Thyroid gland (tissue), 4 donors: ENCODE measurements around the gene HEATR3. TPM values are rescaled to one million over a fixed set of nuclear protein-coding genes. Genes with fewer than 3 reads are reported as not detected.

ENCODE experiments used
- DNase-seq, 2 donors: peaks; one replicate each; pipeline ENCODE4 v3.0.0-alpha.2; 2019
- H3K27ac ChIP-seq, 3 donors: fragments of 200-600 bp; sonication (generic); 1 replicate in 2 of 3; 2 replicates in 1 of 3; pipeline ENCODE4 v1.5.1; 2016 to 2019; ENCODE audit warnings: mild to moderate bottlenecking in 1 of 3, moderate library complexity in 1 of 3
- H3K27me3 ChIP-seq: fragments of 200-600 bp; sonication (generic); one replicate; pipeline ENCODE4 v1.5.1; 2019
- H3K36me3 ChIP-seq, 2 donors: fragments of 200-600 bp; sonication (generic); one replicate each; pipeline ENCODE4 v1.5.1; 2016 to 2019
- H3K4me1 ChIP-seq, 2 donors: fragments of 200-600 bp; sonication (generic); one replicate each; pipeline ENCODE4 v1.5.1; 2017 to 2019
- H3K4me3 ChIP-seq, 3 donors: fragments of 200-600 bp; sonication (generic); replicated peaks in 1 of 3; 1 replicate in 2 of 3; 2 replicates in 1 of 3; pipeline ENCODE4 v1.5.1; 2016; ENCODE audit warnings: mild to moderate bottlenecking in 1 of 3
- H3K9me3 ChIP-seq: fragments of 200-600 bp; sonication (generic); one replicate; pipeline ENCODE4 v1.5.1; 2017
- CTCF ChIP-seq, 6 experiments: fragments of 200-600 bp in 3 of 6; fragments of 450-650 bp in 3 of 6; sonication (generic) in 3 of 6; IDR thresholded peaks; one replicate each; pipeline ENCODE4 v1.5.1; 2016 to 2019; ENCODE audit warnings: antibody characterized with exemption in 6 of 6, mild to moderate bottlenecking in 2 of 6, inconsistent platforms in 1 of 6, moderate library complexity in 1 of 6
- POLR2A ChIP-seq, 2 donors: fragments of 450-650 bp; IDR thresholded peaks; one replicate each; pipeline ENCODE4 v1.6.1; 2017; ENCODE audit warnings: antibody characterized with exemption in 2 of 2, mild to moderate bottlenecking in 2 of 2, moderate library complexity in 1 of 2
- WGBS, 2 donors: methylation state at CpG; one replicate each; pipeline ENCODE4 v1.1.5; 2017; 5-methylcytosine and 5-hydroxymethylcytosine counted together
- intact Hi-C: fragments of 100-400 bp; cut with DNase I; formaldehyde crosslinking; loops from one replicate; pipeline ENCODE4 v1.15.1; 2023
- total RNA-seq, 4 donors: library from RNA; depleted of rRNA; stranded (reverse); fragments of >200 nt; gene quantifications; one replicate each; pipeline ENCODE4 v1.2.3, GENCODE V29; 2016

The HEATR3 gene
- total RNA-seq, 4 donors from 2014 or later: 12.6 to 24.1 (median 17.9) TPM

DNA sequence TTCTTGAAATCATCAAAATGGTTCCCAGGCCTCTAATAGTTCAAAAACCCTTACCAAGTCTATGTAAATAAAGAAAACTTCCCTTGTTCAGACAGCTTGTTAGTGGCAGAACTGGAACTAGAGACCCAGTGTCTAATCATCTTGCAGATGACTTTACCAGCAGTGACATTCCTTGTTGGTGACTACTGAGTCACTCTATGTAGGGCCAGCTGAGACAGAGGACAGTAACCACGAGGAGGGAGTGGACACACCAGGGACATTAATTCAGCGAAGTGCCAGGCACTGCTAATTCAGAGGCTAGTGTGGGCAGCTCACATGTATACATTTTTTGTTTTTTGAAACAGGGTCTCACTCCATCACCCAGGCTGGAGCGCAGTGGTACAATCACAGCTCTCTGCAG lies 6.1 kb upstream of the HEATR3 start:
- 84 to 94% methylated on average over 3 of the region's 3 CpGs for WGBS, 2 donors
- Histone ChIP-seq H3K9me3 (no peaks in the 10 kb centered on the region), H3K27ac (no peak overlapping the region), H3K36me3 (no peaks in the 10 kb centered on the region), H3K27me3 (no peaks in the 10 kb centered on the region), H3K4me3 (no peak overlapping the region), H3K4me1 (no peaks in the 10 kb centered on the region)
- intact Hi-C loops: loop anchor here (10.0 kb wide), 1 partner anchor 95 kb away; the partner anchor contains the start of gene TENT4B
- DNase-seq: no peak
- no peak for TF ChIP-seq POLR2A (IDR thresholded peaks at IDR 0.05)
- no peak for TF ChIP-seq CTCF (IDR thresholded peaks at IDR 0.05)

DNA sequence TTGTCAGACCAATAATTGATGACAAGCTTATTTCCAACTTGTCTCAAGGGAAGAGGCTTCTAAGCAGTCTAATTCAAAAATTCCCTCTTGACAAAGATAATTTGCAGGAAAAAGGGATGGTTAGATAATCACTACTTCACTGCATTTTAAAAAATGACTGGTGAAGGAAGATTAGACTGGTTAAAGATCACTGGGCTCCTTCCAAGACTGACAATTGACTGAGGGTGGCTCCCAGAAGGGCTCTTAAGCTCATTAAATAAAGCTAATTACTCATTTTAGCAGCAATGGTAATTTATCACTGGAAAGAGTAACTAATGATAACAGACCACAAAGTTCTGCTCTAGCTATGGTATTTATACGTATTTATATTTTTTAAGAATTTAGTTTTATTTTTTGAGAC lies 4.4 kb upstream of the HEATR3 start:
- TF ChIP-seq CTCF (IDR thresholded peaks at IDR 0.05): no peak
- no peak for TF ChIP-seq POLR2A (IDR thresholded peaks at IDR 0.05)
- WGBS, 2 donors: 63 to 78% methylated on average over 1 of the region's 1 CpG
- no peaks in the 10 kb centered on the region for H3K27me3 ChIP-seq
- no peak for DNase-seq
- no peaks in the 10 kb centered on the region for H3K4me1 ChIP-seq
- no peaks in the 10 kb centered on the region for H3K36me3 ChIP-seq
- no peaks in the 10 kb centered on the region for H3K9me3 ChIP-seq
- intact Hi-C loops: loop anchor here (10.0 kb wide), 1 partner anchor 93 kb away; the partner anchor contains the start of gene TENT4B
- no peak overlapping the region for H3K27ac ChIP-seq
- no peak overlapping the region for H3K4me3 ChIP-seq

DNA sequence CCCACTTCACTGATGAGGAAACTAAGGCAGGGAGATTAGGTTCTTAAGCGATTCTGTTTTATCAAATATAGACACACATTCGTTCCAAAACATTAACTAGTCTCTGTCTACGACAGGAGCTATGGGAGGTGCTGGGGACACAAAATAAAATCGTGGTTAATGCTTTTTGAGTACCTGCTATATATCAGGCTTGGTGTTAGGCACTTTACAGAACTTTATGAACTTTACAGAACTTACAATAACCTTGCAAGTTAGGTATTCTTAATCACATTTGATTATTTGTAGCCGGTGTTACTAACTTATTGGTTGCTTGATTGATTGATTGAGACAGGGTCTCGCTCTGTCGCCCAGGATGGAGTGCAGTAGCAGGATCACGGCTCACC lies 538 bp upstream of the HEATR3 start:
- no peak overlapping the region for H3K4me3 ChIP-seq
- TF ChIP-seq POLR2A (IDR thresholded peaks at IDR 0.05): no peak
- TF ChIP-seq CTCF (IDR thresholded peaks at IDR 0.05): no peak
- H3K27ac ChIP-seq: peak overlapping the region in 2 of 3 donors; percentile 90 to 93
- no peak for DNase-seq
- H3K27me3 ChIP-seq: no peaks in the 10 kb centered on the region
- 77 to 84% methylated on average over 8 of the region's 8 CpGs for WGBS, 2 donors
- H3K36me3 ChIP-seq: peaks cover 0 to 3% of the 10 kb centered on the region in 2 donors
- no peaks in the 10 kb centered on the region for H3K9me3 ChIP-seq
- intact Hi-C loops: loop anchor here (10.0 kb wide), 1 partner anchor 90 kb away; the partner anchor contains the start of gene TENT4B
- peaks cover 4 to 7% of the 10 kb centered on the region in 2 donors for H3K4me1 ChIP-seq

- Histone ChIP-seq H3K9me3 (no peaks in the 10 kb centered on the region), H3K27ac (peak overlapping the region; percentile 77 to 93 (median 90)), H3K36me3 (peaks cover 4 to 7% of the 10 kb centered on the region in 2 donors), H3K4me1 (peaks cover 4 to 7% of the 10 kb centered on the region in 2 donors), H3K4me3 (peak overlapping the region; percentile 42 to 99 (median 78)), H3K27me3 (no peaks in the 10 kb centered on the region)
- intact Hi-C loops: loop anchor here (10.0 kb wide), 1 partner anchor 88 kb away; the partner anchor contains the start of gene TENT4B
- 33 to 44% methylated on average over 19 to 25 of the region's 34 CpGs for WGBS, 2 donors
- TF ChIP-seq POLR2A (IDR thresholded peaks at IDR 0.05) (no peak), CTCF (IDR thresholded peaks at IDR 0.05) (peak in 1 of 6 experiments; percentile 33)
- no peak for DNase-seq
These were observed 916 bp downstream of the HEATR3 start for GRCh38 chr16:50066482-50067289.

- WGBS, 2 donors: 55 to 66% methylated on average over 3 of the region's 3 CpGs
- no peak for DNase-seq
- peak in 2 of 6 experiments; percentile 17 to 24 for TF ChIP-seq CTCF (IDR thresholded peaks at IDR 0.05)
- no peak for TF ChIP-seq POLR2A (IDR thresholded peaks at IDR 0.05)
- peaks cover 4 to 7% of the 10 kb centered on the region in 2 donors for H3K4me1 ChIP-seq
- H3K27me3 ChIP-seq: no peaks in the 10 kb centered on the region
- peaks cover 4 to 7% of the 10 kb centered on the region in 2 donors for H3K36me3 ChIP-seq
- H3K27ac ChIP-seq: no peak overlapping the region
- H3K9me3 ChIP-seq: no peaks in the 10 kb centered on the region
- H3K4me3 ChIP-seq: no peak overlapping the region
- intact Hi-C loops: loop anchor here (10.0 kb wide), 1 partner anchor 87 kb away; the partner anchor contains the start of gene TENT4B
These were observed 1.6 kb downstream of the HEATR3 start for GRCh38 chr16:50067290-50067853.
